ENCODE data around the gene CD2.

The CD2 gene

DNA sequence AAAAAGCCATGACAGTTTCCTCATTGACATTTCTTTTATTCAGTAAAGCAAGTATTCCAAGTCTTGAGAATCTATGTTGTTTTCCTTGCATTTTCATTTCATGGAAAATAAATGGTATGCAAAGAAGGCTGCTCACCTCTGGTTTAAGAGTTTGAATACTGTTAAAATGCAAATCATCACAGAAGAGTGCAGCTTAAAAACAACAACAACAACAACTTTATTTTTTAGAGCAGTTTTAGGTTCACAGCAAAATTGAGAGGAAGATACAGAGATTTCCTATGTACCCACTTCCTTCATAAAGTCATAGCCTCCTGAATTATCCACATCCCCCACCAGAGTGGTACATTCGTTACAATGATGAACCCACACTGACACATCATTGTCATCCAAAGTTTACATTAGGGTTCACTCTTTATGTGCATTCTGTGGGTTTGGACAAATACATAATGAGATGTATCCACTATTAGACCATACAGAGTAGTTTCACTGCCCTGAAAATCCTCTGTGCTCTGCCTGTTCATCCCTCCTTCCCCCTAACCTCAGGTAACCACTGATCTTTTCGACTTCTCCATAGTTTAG, 39.2 kb downstream of the CD2 start:
- TF ChIP-seq ZFX (IDR thresholded peaks at IDR 0.05; ENCODE audit: borderline replicate concordance) (no peak), CTCF (IDR thresholded peaks at IDR 0.05) (no peak)
- no peak overlapping the region for H3K27ac ChIP-seq

GRCh38 chr1:116794371-116794770, 40.1 kb downstream of the CD2 start:
- H3K27ac ChIP-seq, result no peak overlapping the region
- TF ChIP-seq CTCF (IDR thresholded peaks at IDR 0.05) (no peak), ZFX (IDR thresholded peaks at IDR 0.05; ENCODE audit: borderline replicate concordance) (no peak)

DNA sequence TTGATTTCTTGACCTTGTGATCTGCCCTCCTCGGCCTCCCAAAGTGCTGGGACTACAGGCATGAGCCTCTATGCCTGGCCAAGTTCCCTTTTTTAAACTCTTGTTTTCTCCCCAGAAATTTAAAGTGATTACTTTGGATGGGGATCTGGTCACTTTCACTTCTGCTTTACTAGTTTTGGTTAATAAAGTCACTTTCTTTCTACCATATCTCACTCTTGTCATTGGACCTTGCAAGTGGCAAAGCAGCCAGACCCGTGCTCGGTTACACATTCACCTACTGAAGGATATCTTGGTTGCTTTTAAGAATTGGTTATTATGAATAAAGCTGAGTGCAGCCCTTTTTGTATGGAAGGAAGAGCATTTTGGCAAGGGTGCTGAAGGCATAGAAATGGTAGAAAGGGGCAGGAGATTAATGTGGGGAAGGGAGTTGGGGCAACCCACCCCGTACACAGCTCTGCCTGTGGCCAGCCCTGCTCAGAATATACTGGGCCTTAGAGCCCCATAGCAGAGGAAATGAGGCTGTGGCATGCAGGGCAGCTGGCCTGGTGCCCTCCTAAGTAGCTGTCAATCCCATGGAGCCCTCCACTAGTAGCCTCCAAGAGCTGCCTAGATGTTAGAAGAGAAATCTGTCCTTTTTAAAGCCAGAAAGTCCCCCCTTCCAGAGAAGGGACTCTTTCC, 40.7 kb downstream of the CD2 start:
- H3K27ac ChIP-seq, result no peak overlapping the region
- TF ChIP-seq ZFX (IDR thresholded peaks at IDR 0.05; ENCODE audit: borderline replicate concordance) (no peak), CTCF (IDR thresholded peaks at IDR 0.05) (no peak)

GRCh38 chr1:116795482-116795829, 41.2 kb downstream of the CD2 start:
- no peak overlapping the region for H3K27ac ChIP-seq
- TF ChIP-seq ZFX (IDR thresholded peaks at IDR 0.05; ENCODE audit: borderline replicate concordance) (no peak), CTCF (IDR thresholded peaks at IDR 0.05) (no peak)

- TF ChIP-seq ZFX (IDR thresholded peaks at IDR 0.05; ENCODE audit: borderline replicate concordance) (no peak), CTCF (IDR thresholded peaks at IDR 0.05) (no peak)
- no peak overlapping the region for H3K27ac ChIP-seq
These were observed 50.5 kb downstream of the CD2 start for GRCh38 chr1:116804736-116805135.

DNA sequence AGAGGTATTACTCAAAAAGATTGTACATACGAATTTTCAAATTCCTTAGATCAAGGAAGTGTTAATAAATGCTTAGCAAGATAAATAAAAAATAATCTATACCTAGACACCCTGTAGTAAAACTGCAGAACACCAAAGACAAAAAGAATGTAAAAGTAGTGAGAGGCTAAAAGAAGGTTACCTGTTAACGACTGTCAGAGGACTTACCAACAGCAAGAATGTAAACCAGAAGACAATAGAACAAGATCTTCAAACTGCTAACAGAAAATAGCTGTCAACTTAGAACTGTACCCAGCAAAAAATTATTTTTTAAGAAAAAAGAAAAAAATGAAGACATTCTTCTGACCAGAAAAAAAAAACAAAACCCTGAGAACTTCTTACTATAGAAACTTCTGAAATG, 51.2 kb downstream of the CD2 start:
- H3K27ac ChIP-seq, result no peak overlapping the region
- TF ChIP-seq ZFX (IDR thresholded peaks at IDR 0.05; ENCODE audit: borderline replicate concordance), result no peak
- TF ChIP-seq CTCF (IDR thresholded peaks at IDR 0.05), result no peak

DNA sequence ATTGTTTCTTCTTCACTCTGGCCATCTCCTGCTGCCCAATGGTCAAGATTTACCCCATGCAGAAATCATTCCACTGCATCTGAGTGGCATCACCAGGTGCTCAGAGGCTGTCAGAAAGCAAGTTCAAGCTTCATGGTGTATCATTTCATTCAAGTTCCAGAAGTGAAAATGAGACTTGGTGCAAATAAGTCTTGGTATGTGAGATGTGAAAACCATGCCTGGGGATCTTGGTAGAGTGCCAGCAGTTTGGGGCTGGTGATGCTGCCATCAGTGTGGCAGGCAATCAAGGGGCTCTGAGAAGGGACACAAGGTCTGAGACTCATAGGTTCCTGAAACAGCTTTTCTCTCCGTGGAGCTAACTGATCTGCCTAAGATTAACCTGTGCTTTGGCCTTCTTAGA, 52.0 kb downstream of the CD2 start:
- no peak for TF ChIP-seq ZFX (IDR thresholded peaks at IDR 0.05; ENCODE audit: borderline replicate concordance)
- no peak for TF ChIP-seq CTCF (IDR thresholded peaks at IDR 0.05)
- H3K27ac ChIP-seq, result no peak overlapping the region
